ENCODE measurements around the gene MYL5.

MYL5 gene

GRCh38 chr4:676871-677235 lies 2.5 kb downstream of the MYL5 start:
- no peak for TF ChIP-seq CTCF (IDR thresholded peaks at IDR 0.05; ENCODE audit: borderline replicate concordance, insufficient read depth, low read depth, low read length)
- H3K4me3 ChIP-seq (ENCODE audit: low read depth, low read length), result no peak overlapping the region

GRCh38 chr4:677431-678293 lies 3.3 kb downstream of the MYL5 start:
- TF ChIP-seq CTCF (IDR thresholded peaks at IDR 0.05; ENCODE audit: borderline replicate concordance, insufficient read depth, low read depth, low read length), result no peak
- H3K4me3 ChIP-seq (ENCODE audit: low read depth, low read length), result no peak overlapping the region

GRCh38 chr4:678331-679103 lies 4.2 kb downstream of the MYL5 start:
- H3K4me3 ChIP-seq (ENCODE audit: low read depth, low read length), result no peak overlapping the region
- TF ChIP-seq CTCF (IDR thresholded peaks at IDR 0.05; ENCODE audit: borderline replicate concordance, insufficient read depth, low read depth, low read length), result no peak

- no peak overlapping the region for H3K4me3 ChIP-seq (ENCODE audit: low read depth, low read length)
- TF ChIP-seq CTCF (IDR thresholded peaks at IDR 0.05; ENCODE audit: borderline replicate concordance, insufficient read depth, low read depth, low read length), result no peak
Measured at GRCh38 chr4:679104-679481, 4.8 kb downstream of the MYL5 start.

GRCh38 chr4:679629-680028 lies 5.3 kb downstream of the MYL5 start:
- no peak overlapping the region for H3K4me3 ChIP-seq (ENCODE audit: low read depth, low read length)
- no peak for TF ChIP-seq CTCF (IDR thresholded peaks at IDR 0.05; ENCODE audit: borderline replicate concordance, insufficient read depth, low read depth, low read length)

GRCh38 chr4:680091-680490 lies 5.7 kb downstream of the MYL5 start:
- no peak overlapping the region for H3K4me3 ChIP-seq (ENCODE audit: low read depth, low read length)
- TF ChIP-seq CTCF (IDR thresholded peaks at IDR 0.05; ENCODE audit: borderline replicate concordance, insufficient read depth, low read depth, low read length), result no peak

GRCh38 chr4:680551-680927 lies 6.2 kb downstream of the MYL5 start:
- H3K4me3 ChIP-seq (ENCODE audit: low read depth, low read length), result peak overlapping the region; percentile 30
- no peak for TF ChIP-seq CTCF (IDR thresholded peaks at IDR 0.05; ENCODE audit: borderline replicate concordance, insufficient read depth, low read depth, low read length)
